SKM-1 treated with dmso at 0.1 percent for 144 hours (cell line): ENCODE measurements around the gene PCNT.

Experiments
- DNase-seq: peaks from one replicate; lab custom pipeline; 2025; ENCODE audit not compliant: unreplicated experiment; lab: John Stamatoyannopoulos, UW

The PCNT gene

GRCh38 chr21:46329796-46330195 is 5.8 kb downstream of the PCNT start:
- no peak for DNase-seq

DNA sequence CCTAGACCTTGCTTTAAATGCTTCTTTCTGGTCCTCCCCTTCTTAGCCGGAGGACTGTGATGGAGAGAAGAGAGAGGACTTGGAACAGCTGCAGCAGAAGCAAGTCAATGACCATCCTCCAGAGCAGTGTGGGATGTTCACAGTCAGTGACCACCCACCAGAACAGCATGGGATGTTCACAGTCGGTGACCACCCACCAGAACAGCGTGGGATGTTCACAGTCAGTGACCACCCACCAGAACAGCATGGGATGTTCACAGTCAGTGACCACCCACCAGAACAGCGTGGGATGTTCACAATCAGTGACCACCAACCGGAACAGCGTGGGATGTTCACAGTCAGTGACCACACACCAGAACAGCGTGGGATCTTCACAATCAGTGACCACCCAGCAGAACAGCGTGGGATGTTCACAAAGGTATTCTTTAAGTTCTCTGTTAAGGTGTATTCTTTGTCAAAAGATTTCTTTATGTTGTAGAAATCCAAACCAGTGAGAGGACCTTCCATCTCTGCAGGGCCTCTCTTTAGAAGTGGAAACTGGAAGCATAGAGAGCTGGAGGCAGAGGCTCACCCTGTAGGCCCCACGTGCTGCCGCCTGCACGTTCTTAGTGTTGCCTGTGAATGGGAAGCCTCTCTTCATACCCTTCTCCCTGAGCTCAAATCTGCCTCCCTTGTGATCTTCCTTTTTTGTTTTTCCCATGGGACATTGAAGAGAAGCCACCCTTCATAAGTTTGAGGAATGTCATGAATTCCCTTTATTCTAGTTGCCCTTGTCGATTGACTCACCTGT is 10.6 kb downstream of the PCNT start:
- DNase-seq: no peak

DNA sequence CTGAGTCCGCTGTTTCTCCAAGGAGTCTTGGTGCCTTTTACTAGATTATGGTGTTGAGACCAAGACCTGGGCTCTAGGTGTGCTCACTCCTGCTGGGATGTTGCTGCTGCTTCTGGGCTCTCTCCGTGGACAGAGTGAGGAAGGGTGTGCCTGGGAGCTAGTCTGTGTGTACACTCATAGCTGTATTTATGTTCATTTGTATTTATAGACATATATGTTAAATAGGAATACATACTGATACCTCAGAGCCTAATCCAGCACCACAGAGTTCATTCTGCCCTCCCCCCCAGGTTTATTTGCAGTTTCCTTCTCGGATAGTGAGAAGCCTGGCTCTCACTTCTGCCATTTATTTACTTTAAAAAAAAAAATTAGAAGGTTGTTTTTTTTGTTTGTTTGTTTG is 12.6 kb downstream of the PCNT start:
- no peak for DNase-seq

DNA sequence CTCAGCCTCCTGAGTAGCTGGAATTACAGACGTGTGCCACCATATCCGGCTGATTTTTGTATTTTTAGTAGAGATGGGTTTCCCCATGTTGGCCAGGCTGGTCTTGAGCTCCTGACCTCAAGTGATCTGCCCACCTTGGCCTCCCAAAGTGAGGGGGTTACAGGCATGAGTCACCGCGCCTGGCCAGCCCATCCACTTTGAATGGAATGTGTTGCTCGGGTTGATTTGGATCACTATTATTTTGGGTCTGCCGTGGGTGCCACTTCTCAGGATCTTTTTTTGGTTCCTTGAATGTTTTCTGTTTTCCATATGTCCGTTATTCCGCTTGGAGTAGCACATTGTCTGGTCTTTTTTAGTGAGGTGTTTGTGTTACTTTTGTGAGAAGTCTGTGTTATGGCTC is 17.0 kb downstream of the PCNT start:
- no peak for DNase-seq

DNA sequence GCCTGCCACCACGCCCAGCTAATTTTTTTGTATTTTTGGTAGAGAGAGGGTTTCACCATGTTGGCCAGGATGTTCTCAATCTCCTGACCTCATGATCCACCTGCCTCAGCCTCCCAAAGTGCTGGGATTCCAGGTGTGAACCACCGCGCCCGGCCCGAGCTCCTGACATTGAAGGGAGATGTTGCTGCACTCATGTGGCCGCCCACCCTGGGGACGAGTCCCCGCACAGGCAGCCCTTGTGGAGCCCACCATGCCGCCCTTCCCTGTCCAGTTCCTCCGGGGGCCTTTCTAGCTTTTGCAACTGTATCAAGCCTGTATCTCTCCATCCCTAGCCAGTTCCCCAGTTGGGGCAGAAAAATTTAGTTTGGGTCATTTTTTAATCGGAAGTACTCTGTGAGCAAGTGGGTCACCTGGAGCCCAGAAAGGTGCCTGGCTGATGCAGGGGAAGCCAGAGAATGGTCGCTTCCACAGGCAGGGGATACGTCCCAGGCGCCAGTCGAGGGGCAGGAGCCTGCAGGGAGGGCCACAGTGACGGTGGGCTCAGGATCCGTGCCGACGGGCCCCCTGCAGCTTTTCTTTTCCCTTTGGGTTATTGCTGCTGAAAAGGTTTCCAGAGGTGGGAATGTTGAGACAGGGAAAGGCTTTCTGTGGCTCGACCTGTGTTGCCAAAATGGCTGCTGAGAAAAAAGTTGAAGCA is 20.4 kb downstream of the PCNT start:
- DNase-seq: no peak

- DNase-seq: no peak
These were observed 21.9 kb downstream of the PCNT start for GRCh38 chr21:46345861-46346260.

- no peak for DNase-seq
These were observed 22.6 kb downstream of the PCNT start for GRCh38 chr21:46346296-46347202.

DNA sequence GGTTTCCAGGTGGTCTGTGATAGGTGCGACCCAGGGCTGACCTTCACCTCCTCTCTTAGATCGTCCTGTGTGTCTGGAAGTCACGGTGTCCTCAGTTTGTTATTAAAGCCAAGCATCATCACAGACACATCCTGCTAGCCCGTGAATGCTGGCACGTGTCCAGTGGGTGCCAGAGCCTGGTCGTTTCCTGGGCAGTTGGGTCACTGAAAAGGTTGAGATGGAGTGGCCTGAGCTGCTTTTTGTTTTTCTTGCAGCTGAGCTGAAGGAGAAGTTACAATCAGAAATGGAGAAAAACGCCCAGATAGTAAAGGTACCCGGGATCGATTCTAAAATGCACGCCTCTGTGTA is 23.2 kb downstream of the PCNT start:
- DNase-seq: no peak

DNA sequence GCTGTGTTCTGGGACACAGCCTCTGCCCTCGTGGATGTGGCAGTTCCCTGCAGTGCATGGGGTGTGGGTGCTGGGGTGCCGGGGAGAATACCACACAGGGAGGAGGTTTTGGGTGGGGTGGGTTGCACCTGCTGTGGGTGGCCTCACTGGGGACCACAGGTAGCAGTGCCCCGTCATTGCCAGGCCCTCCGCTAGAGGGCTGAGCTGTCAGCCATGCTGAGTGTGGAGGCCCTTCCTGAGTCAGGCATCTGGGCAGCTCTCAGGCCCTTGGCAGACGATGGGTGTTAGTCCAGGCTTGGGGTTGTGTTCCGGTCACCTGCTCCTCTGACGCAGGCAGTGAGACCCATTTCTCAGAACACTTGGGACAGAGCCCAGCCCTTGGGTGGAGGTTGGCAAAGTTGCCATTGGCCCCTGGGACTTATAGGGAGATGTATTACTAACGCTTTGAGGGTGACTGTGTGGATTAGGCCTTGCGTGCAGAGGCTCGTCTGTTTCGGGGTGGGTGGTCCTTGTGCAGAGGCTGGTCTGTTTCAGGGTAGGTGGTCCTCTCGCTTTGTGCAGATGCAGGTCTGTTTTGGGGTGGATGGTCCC is 23.9 kb downstream of the PCNT start:
- no peak for DNase-seq

- DNase-seq: no peak
These were observed 25.3 kb downstream of the PCNT start for GRCh38 chr21:46349134-46349760.

GRCh38 chr21:46350571-46350970 is 26.6 kb downstream of the PCNT start:
- DNase-seq: no peak

DNA sequence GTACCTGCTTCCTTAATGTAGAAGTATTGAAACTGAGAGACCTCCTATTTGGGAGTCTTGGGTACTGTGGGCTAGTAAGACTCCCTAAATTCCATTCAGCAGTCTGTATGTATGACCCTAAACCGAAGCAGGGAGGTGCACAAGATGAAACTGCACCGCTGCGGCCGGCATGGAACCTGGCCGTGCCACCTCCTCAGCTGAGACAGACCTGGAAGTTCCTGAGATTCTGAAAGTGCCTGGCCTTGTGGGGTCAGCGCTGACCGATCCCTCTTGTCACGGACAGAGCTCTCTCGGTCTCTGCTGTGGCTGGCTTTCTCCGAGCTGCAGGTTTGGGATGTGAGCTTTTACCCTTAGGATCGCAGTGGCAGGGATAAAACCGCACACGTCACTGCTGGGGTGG is 27.0 kb downstream of the PCNT start:
- DNase-seq: no peak

- DNase-seq: no peak
These were observed 27.7 kb downstream of the PCNT start for GRCh38 chr21:46351476-46352163.

GRCh38 chr21:46352164-46352515 is 28.2 kb downstream of the PCNT start:
- DNase-seq: no peak

DNA sequence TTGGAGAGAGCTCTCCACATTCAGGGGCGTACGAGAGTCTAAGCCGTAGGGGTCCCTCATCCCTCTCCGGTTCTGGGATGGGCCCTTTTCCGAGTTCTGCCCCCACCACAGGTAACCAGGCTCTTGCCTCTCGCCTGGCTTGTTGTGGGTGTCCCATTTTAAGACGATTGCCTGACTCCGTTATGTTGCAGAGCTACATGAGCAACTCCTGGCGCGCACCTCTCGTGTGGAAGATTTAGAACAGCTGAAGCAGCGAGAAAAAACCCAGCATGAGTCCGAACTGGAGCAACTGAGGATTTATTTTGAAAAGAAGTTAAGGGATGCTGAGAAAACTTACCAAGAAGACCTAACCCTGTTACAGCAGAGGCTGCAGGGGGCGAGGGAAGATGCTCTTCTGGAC is 29.0 kb downstream of the PCNT start:
- no peak for DNase-seq

DNA sequence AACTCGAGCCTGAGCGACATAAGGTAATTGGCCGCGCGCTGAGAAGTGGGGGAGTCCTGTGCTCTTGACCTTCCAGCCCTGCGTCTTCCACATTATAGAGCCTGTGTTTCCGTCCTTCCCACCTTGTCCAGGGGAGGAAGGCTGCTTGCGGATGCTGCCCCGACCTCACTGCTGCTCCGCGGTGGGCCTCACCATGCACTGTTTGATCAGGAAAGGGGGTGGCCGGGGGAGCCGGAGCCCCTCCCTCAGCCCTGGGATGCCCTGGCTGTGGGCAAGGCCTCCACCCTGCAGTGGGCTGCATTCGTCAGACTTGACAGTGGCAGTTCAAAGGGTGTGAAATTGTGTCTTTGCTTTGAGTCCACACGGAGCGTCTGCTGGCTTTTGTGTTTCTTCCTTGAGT is 30.1 kb downstream of the PCNT start:
- no peak for DNase-seq

DNA sequence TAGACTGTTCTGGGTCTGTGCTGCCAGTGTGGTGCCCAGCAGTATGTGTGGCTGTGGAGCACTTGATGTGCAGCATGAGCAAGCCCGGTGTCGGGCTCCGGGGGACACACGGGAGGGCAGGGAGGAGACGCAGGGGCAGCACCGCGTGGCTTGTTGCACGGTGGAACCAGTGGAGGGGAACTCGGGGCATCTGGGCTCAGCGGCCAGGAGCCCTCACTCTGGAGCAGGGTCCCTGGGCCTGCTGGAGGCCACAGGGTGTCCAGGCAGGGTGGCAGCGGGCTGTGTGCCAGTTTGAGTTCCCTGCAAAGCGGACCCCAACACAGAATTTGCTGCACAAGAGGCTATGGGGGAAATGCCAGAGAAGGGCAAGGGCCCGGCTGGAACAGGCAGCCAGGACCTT is 30.6 kb downstream of the PCNT start:
- no peak for DNase-seq

- DNase-seq: no peak
These were observed 31.4 kb downstream of the PCNT start for GRCh38 chr21:46355161-46356004.

- no peak for DNase-seq
These were observed 32.0 kb downstream of the PCNT start for GRCh38 chr21:46356005-46356338.
